Left ventricle myocardium inferior (tissue), 1 donor: ENCODE results near the gene SMLR1. TPM values are rescaled to one million over a fixed set of nuclear protein-coding genes. Genes with fewer than 3 reads are reported as not detected.

Source experiments
- DNase-seq: peaks from one replicate; pipeline ENCODE4 v3.0.0-alpha.2; 2020
- H3K27ac ChIP-seq: fragments of 200-600 bp; replicated peaks from 2 replicates; pipeline ENCODE4 v1.8.0; 2021
- H3K27me3 ChIP-seq: fragments of 200-600 bp; 2 replicates; pipeline ENCODE4 v1.8.0; 2021; ENCODE audit warnings: low read depth
- H3K36me3 ChIP-seq: fragments of 200-600 bp; 2 replicates; pipeline ENCODE4 v1.8.0; 2021
- H3K4me1 ChIP-seq: fragments of 200-600 bp; 2 replicates; pipeline ENCODE4 v1.8.0; 2021
- H3K4me3 ChIP-seq: fragments of 200-600 bp; 2 replicates; pipeline ENCODE4 v1.8.0; 2021; ENCODE audit warnings: mild to moderate bottlenecking, moderate library complexity
- H3K9me3 ChIP-seq: fragments of 200-600 bp; replicated peaks from 2 replicates; pipeline ENCODE4 v1.8.0; 2021
- CTCF ChIP-seq: fragments of 200-600 bp; IDR thresholded peaks from 2 replicates; pipeline ENCODE4 v1.8.0; 2021; ENCODE audit warnings: antibody characterized with exemption, mild to moderate bottlenecking, borderline replicate concordance
- intact Hi-C: fragments of 100-400 bp; cut with micrococcal nuclease; formaldehyde crosslinking; loops from one replicate; pipeline ENCODE4 v1.11.0; 2022
- total RNA-seq: library from RNA; stranded (reverse); fragmentation: NEBNext Ultra II Directional; extraction: Animal tissue kit (Norgen Biotek cat#: 25700); gene quantifications from one replicate; pipeline ENCODE4 v1.2.1, GENCODE V29; 2021
- donor health status: DM: no; HTN: yes; CAD: no; lungs with severe emphysema.

The SMLR1 gene
- total RNA-seq, 1 donor from 2014 or later = not detected

- TF ChIP-seq CTCF = no peak
- H3K27me3 ChIP-seq = no peaks in the 10 kb centered on the region
- no peaks in the 10 kb centered on the region for H3K4me1 ChIP-seq
- no peak overlapping the region for H3K27ac ChIP-seq
- no peak overlapping the region for H3K4me3 ChIP-seq
- intact Hi-C loops = no loop called here
- DNase-seq = no peak
- no peaks in the 10 kb centered on the region for H3K36me3 ChIP-seq
- no peaks in the 10 kb centered on the region for H3K9me3 ChIP-seq
These were observed 43.6 kb upstream of the SMLR1 start for GRCh38 chr6:130783416-130784107.

GRCh38 chr6:130787726-130788500, 39.3 kb upstream of the SMLR1 start:
- Histone ChIP-seq H3K4me1 (no peaks in the 10 kb centered on the region), H3K27me3 (no peaks in the 10 kb centered on the region), H3K27ac (no peak overlapping the region), H3K4me3 (no peak overlapping the region), H3K36me3 (no peaks in the 10 kb centered on the region), H3K9me3 (no peaks in the 10 kb centered on the region)
- no peak for DNase-seq
- no peak for TF ChIP-seq CTCF
- intact Hi-C loops = no loop called here

GRCh38 chr6:130788954-130789353, 38.3 kb upstream of the SMLR1 start:
- no peaks in the 10 kb centered on the region for H3K36me3 ChIP-seq
- intact Hi-C loops = no loop called here
- no peak overlapping the region for H3K4me3 ChIP-seq
- H3K27ac ChIP-seq = no peak overlapping the region
- H3K9me3 ChIP-seq = no peaks in the 10 kb centered on the region
- no peaks in the 10 kb centered on the region for H3K27me3 ChIP-seq
- no peaks in the 10 kb centered on the region for H3K4me1 ChIP-seq
- TF ChIP-seq CTCF = no peak
- no peak for DNase-seq

GRCh38 chr6:130794010-130794697, 33.1 kb upstream of the SMLR1 start:
- no peak for DNase-seq
- Histone ChIP-seq H3K36me3 (no peaks in the 10 kb centered on the region), H3K4me1 (peaks cover 11% of the 10 kb centered on the region), H3K27me3 (no peaks in the 10 kb centered on the region), H3K27ac (no peak overlapping the region), H3K9me3 (peaks cover 14% of the 10 kb centered on the region), H3K4me3 (no peak overlapping the region)
- no peak for TF ChIP-seq CTCF
- intact Hi-C loops = no loop called here

GRCh38 chr6:130794738-130795137, 32.5 kb upstream of the SMLR1 start:
- intact Hi-C loops = no loop called here
- Histone ChIP-seq H3K36me3 (no peaks in the 10 kb centered on the region), H3K4me1 (peaks cover 11% of the 10 kb centered on the region), H3K27ac (no peak overlapping the region), H3K27me3 (no peaks in the 10 kb centered on the region), H3K9me3 (peaks cover 20% of the 10 kb centered on the region), H3K4me3 (no peak overlapping the region)
- TF ChIP-seq CTCF = no peak
- DNase-seq = no peak
